IMR-90 (cell line): ENCODE measurements around the gene HNRNPA1L2. TPM values are rescaled to one million over a fixed set of nuclear protein-coding genes. Genes with fewer than 3 reads are reported as not detected.

ENCODE experiments used
- ATAC-seq: fragments of 200-7000 bp; cut with Tn5 transposase; 2 replicates; pipeline ENCODE4 v1.9.1; 2020; ENCODE audit warnings: low read depth, mild to moderate bottlenecking, moderate library complexity
- BruUV-seq: library from RNA; stranded (reverse); fragments of 400-500 nt; replicated peaks from 2 replicates; lab custom pipeline; 2021; lab: Mats Ljungman, UMichigan
- CTCF ChIA-PET: fragments of 300-600 bp; formaldehyde crosslinking; extraction: SDS; loops from one replicate; lab custom pipeline; 2021; ENCODE audit warnings: antibody characterized with exemption; lab: Yijun Ruan, JAX
- POLR2A ChIA-PET: fragments of 300-600 bp; sonication (Branson Sonifier 250); formaldehyde crosslinking; loops from one replicate; lab custom pipeline; 2022; ENCODE audit warnings: antibody characterized with exemption; ENCODE audit not compliant: unreplicated experiment; lab: Charles Lee
- DNase-seq: peaks from one replicate; pipeline ENCODE4 v3.0.0; 2013
- H2AFZ ChIP-seq: replicated peaks from 2 replicates; pipeline ENCODE3; 2013; ENCODE audit warnings: low read length, mild to moderate bottlenecking; ENCODE audit not compliant: poor library complexity
- H2AK5ac ChIP-seq: 2 replicates; pipeline ENCODE4 v1.6.1; 2013; ENCODE audit warnings: low read depth, low read length, inconsistent platforms
- H2AK9ac ChIP-seq: replicated peaks from 2 replicates; pipeline ENCODE3; 2013; ENCODE audit warnings: mild to moderate bottlenecking, low read depth, low read length, moderate library complexity; ENCODE audit not compliant: poor library complexity
- H2BK120ac ChIP-seq: 2 replicates; pipeline ENCODE4 v1.6.1; 2013; ENCODE audit warnings: low read depth, low read length, inconsistent platforms
- H2BK15ac ChIP-seq: 3 replicates; pipeline ENCODE4 v1.6.1; 2013; ENCODE audit warnings: low read depth, low read length, inconsistent platforms
- H2BK20ac ChIP-seq: 2 replicates; pipeline ENCODE4 v1.6.1; 2013; ENCODE audit warnings: low read depth, mild to moderate bottlenecking, inconsistent platforms, low read length, moderate library complexity
- H2BK5ac ChIP-seq: 2 replicates; pipeline ENCODE4 v1.6.1; 2013; ENCODE audit warnings: mild to moderate bottlenecking, low read depth, low read length, inconsistent platforms; ENCODE audit not compliant: poor library complexity, severe bottlenecking
- H3K14ac ChIP-seq: replicated peaks from 2 replicates; pipeline ENCODE4 v1.6.1; 2013; ENCODE audit warnings: low read depth, low read length, inconsistent platforms
- H3K18ac ChIP-seq: 2 replicates; pipeline ENCODE4 v1.6.1; 2013; ENCODE audit warnings: low read depth, low read length, control low read depth
- H3K23ac ChIP-seq: 2 replicates; pipeline ENCODE4 v1.6.1; 2013; ENCODE audit warnings: low read depth, low read length, inconsistent platforms
- H3K27ac ChIP-seq: 2 replicates; pipeline ENCODE4 v1.5.1; 2013; ENCODE audit warnings: mild to moderate bottlenecking, control low read depth, low read length; ENCODE audit not compliant: insufficient read depth
- H3K27me3 ChIP-seq: 2 replicates; pipeline ENCODE4 v1.6.1; 2013; ENCODE audit warnings: low read length; ENCODE audit not compliant: control insufficient read depth, insufficient read depth
- H3K36me3 ChIP-seq: 2 replicates; pipeline ENCODE4 v1.6.1; 2013; ENCODE audit warnings: low read length, mixed read lengths; ENCODE audit not compliant: control insufficient read depth, insufficient read depth
- H3K4ac ChIP-seq: 2 replicates; pipeline ENCODE4 v1.6.1; 2013; ENCODE audit warnings: low read depth, low read length, inconsistent platforms
- H3K4me1 ChIP-seq: 2 replicates; pipeline ENCODE4 v1.6.1; 2013; ENCODE audit warnings: low read length, mixed read lengths; ENCODE audit not compliant: control insufficient read depth, insufficient read depth
- H3K4me2 ChIP-seq: 2 replicates; pipeline ENCODE4 v1.6.1; 2013; ENCODE audit warnings: low read depth, mild to moderate bottlenecking, control low read depth, low read length, moderate library complexity
- H3K4me3 ChIP-seq: 2 replicates; pipeline ENCODE4 v1.5.1; 2013; ENCODE audit warnings: low read depth, mild to moderate bottlenecking, control low read depth, low read length, moderate library complexity; ENCODE audit not compliant: insufficient read depth
- H3K56ac ChIP-seq: 2 replicates; pipeline ENCODE4 v1.6.1; 2013; ENCODE audit warnings: low read length, inconsistent platforms; ENCODE audit not compliant: insufficient read depth; ENCODE audit errors: extremely low read depth
- H3K79me1 ChIP-seq, 2 experiments: 2 replicates each; pipeline ENCODE4 v1.6.1; 2013; ENCODE audit warnings: low read length in 2 of 2, inconsistent platforms in 1 of 2, low read depth in 1 of 2
- H3K9ac ChIP-seq: 2 replicates; pipeline ENCODE4 v1.6.1; 2013; ENCODE audit warnings: low read depth, low read length, control low read depth
- H3K9me1 ChIP-seq: 2 replicates; pipeline ENCODE4 v1.6.1; 2013; ENCODE audit warnings: low read length, inconsistent platforms; ENCODE audit not compliant: insufficient read depth
- H3K9me3 ChIP-seq: 2 replicates; pipeline ENCODE4 v1.6.1; 2013; ENCODE audit warnings: low read length; ENCODE audit not compliant: control insufficient read depth, insufficient read depth
- H4K20me1 ChIP-seq: 2 replicates; pipeline ENCODE4 v1.6.1; 2013; ENCODE audit warnings: low read length, inconsistent platforms; ENCODE audit not compliant: insufficient read depth
- H4K5ac ChIP-seq: 2 replicates; pipeline ENCODE4 v1.6.1; 2013; ENCODE audit warnings: mild to moderate bottlenecking, low read depth, low read length, control low read depth
- H4K8ac ChIP-seq, 2 experiments: 2 replicates each; pipeline ENCODE4 v1.6.1; 2013; ENCODE audit warnings: low read depth in 2 of 2, low read length in 2 of 2, control low read depth in 1 of 2, inconsistent platforms in 1 of 2
- H4K91ac ChIP-seq: 2 replicates; pipeline ENCODE4 v1.6.1; 2013; ENCODE audit warnings: low read depth, low read length, inconsistent platforms; ENCODE audit not compliant: insufficient read depth
- BHLHE40 ChIP-seq: fragments of 150-350 bp; IDR thresholded peaks from 2 replicates; pipeline ENCODE4 v1.6.1; 2016; ENCODE audit warnings: mild to moderate bottlenecking, low read depth, low read length
- FOS ChIP-seq: fragments of 150-350 bp; IDR thresholded peaks from 2 replicates; pipeline ENCODE4 v1.6.1; 2016; ENCODE audit warnings: low read depth, low read length
- MAFK ChIP-seq: IDR thresholded peaks from 2 replicates; pipeline ENCODE4 v1.6.1; 2012; ENCODE audit warnings: low read depth, low read length, improper control_type of control experiment
- MAZ ChIP-seq: IDR thresholded peaks from 2 replicates; pipeline ENCODE4 v1.6.1; 2012; ENCODE audit warnings: low read depth, mild to moderate bottlenecking, low read length, improper control_type of control experiment, moderate library complexity, borderline replicate concordance
- MXI1 ChIP-seq: IDR thresholded peaks from 2 replicates; pipeline ENCODE4 v1.6.1; 2012; ENCODE audit warnings: low read depth, mild to moderate bottlenecking, low read length, moderate library complexity, borderline replicate concordance
- RFX5 ChIP-seq: IDR thresholded peaks from 2 replicates; pipeline ENCODE4 v1.8.0; 2012; ENCODE audit warnings: low read depth, mild to moderate bottlenecking, low read length, moderate library complexity
- WGBS, 2 experiments: methylation state at CpG; one replicate each; pipeline versions ENCODE4 v1.1.5 to v1.1.7; 2013; ENCODE audit warnings: missing lambda C conversion rate in 2 of 2; ENCODE audit not compliant: insufficient read length in 1 of 2; ENCODE audit errors: extremely low coverage in 2 of 2; 5-methylcytosine and 5-hydroxymethylcytosine counted together
- dilution Hi-C: fragments of 300-500 bp; cut with HindIII; formaldehyde crosslinking; loops from one replicate; pipeline ENCODE4 v1.14.3; 2018; ENCODE audit warnings: low sequenced_read_pairs; ENCODE audit not compliant: unreplicated experiment
- in situ Hi-C: fragments of 300-500 bp; cut with MboI; formaldehyde crosslinking; loops from 3 replicates; pipeline ENCODE4 v1.14.3; 2019; ENCODE audit warnings: low sequenced_read_pairs, inconsistent platforms, mixed read lengths
- intact Hi-C: fragments of 100-400 bp; cut with micrococcal nuclease; formaldehyde crosslinking; loops from 2 replicates; pipeline ENCODE4 v1.10.0; 2022
- polyA plus RNA-seq, 3 experiments: library from polyadenylated mRNA; depleted of rRNA; stranded (reverse); fragments of >200 nt; gene quantifications; 2 replicates each; pipeline ENCODE4 v1.2.3, GENCODE V29; 2012; ENCODE audit warnings: low replicate concordance in 1 of 3
- total RNA-seq: library from RNA; depleted of rRNA; stranded (reverse); fragments of >200 nt; gene quantifications from 2 replicates; pipeline ENCODE4 v1.2.3, GENCODE V29; 2012

The HNRNPA1L2 gene
- total and polyA plus RNA-seq, 2 of the 4 experiments (the other 2 are of a cell fraction): 3.4 to 9.3 TPM

DNA sequence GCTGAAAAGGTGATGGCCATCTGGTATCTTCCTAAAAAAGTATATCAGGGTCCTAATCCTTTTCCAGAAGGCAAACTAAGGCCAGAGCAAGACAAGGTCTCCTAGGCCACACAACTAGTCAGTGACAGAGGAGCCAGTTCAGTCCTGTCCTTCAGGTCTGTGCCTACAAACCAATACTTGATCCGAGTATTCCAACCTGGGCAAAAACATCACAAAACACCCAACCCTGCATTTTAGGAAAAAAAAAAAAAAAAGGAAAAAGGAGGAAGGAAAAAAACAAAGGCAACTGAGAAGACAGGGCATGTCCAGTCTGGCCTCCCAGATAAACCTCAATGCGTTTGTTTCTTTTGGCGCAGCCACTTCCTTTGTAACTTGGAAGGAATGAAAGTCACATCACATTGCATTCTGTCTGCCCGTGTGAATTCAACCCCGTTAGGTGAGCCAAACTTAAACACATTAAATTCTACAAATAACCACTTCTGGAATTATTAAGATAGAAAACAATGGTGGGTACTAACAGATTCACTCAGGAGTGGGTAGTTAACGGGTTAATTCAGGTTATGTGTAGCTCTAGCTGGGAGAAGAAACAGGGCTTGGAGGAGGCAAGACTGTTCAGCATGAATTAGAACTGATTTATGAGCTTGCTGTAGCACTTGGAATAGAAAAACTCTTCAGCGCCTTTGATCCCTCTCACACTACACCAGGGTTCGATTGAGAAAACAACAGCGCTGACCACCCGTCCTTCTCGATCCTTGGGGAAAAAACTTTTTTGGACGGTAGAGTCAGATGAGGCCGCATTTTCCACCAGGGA, 43.0 kb upstream of the HNRNPA1L2 start:
- BruUV-seq: no TSS peak
- no peaks in the 10 kb centered on the region for H3K9me3 ChIP-seq
- H4K91ac ChIP-seq: peak overlapping the region; percentile 70
- H3K9me1 ChIP-seq: peaks cover 13% of the 10 kb centered on the region; the same call in 1 of the 2 replicates
- peak overlapping the region; percentile 60 for H3K56ac ChIP-seq
- H2BK120ac ChIP-seq: peak overlapping the region; percentile 89
- H4K8ac ChIP-seq: peak overlapping the region; percentile 62 to 85
- peak overlapping the region; percentile 92 for H3K23ac ChIP-seq
- peak overlapping the region; percentile 99 for H3K18ac ChIP-seq
- H2BK15ac ChIP-seq: peak overlapping the region; percentile 75; the same call in 2 of the 3 replicates
- H4K20me1 ChIP-seq: no peaks in the 10 kb centered on the region
- CTCF ChIA-PET: interaction anchor here (0.6 kb wide), 1 partner anchor 704 kb away, joined by 3 read pairs; no protein-coding TSS in a partner anchor
- H3K79me1 ChIP-seq: no peaks in the 10 kb centered on the region; a peak in 1 of 4 replicates
- intact Hi-C loops (no loop called here), in situ Hi-C loops (no loop called here), dilution Hi-C loops (no loop called here)
- peak overlapping the region; percentile 84 for H2BK5ac ChIP-seq
- TF ChIP-seq MXI1 (no peak), FOS (no peak), MAZ (no peak), RFX5 (no peak), MAFK (no peak), BHLHE40 (no peak)
- peak; percentile 71 for DNase-seq
- peak overlapping the region; percentile 51; the same call in 1 of the 2 replicates for H2AK5ac ChIP-seq
- H3K4me2 ChIP-seq: peak overlapping the region; percentile 84
- H3K9ac ChIP-seq: peak overlapping the region; percentile 61
- no peaks in the 10 kb centered on the region for H3K27me3 ChIP-seq
- H3K36me3 ChIP-seq: no peaks in the 10 kb centered on the region
- H3K4ac ChIP-seq: peak overlapping the region; percentile 85
- peak overlapping the region; percentile 61 for H2AK9ac ChIP-seq
- H3K4me1 ChIP-seq: peaks cover 6% of the 10 kb centered on the region
- H4K5ac ChIP-seq: peak overlapping the region; percentile 98
- WGBS, 2 experiments: 0% methylated on average over 1 of the region's 13 CpGs; no CpG with 5 or more reads in 1 of the 2 experiments
- H3K27ac ChIP-seq: peak overlapping the region; percentile 76
- H2BK20ac ChIP-seq: peak overlapping the region; percentile 81; the same call in 1 of the 2 replicates
- H3K14ac ChIP-seq: peak overlapping the region; percentile 87
- peak overlapping the region; percentile 49 for H3K4me3 ChIP-seq
- POLR2A ChIA-PET: no interaction called here
- ATAC-seq: peak; percentile 45
- peak overlapping the region; percentile 97 for H2AFZ ChIP-seq
